Urinary bladder (tissue), 2 donors: Measurements from ENCODE around the gene TMEM119. TPM values are rescaled to one million over a fixed set of nuclear protein-coding genes. Genes with fewer than 3 reads are reported as not detected.

Experiments
- polyA plus RNA-seq: library from polyadenylated mRNA; stranded (reverse); fragments of 200-250 nt; gene quantifications from one replicate; pipeline ENCODE4 v1.2.3, GENCODE V29; 2013
- total RNA-seq: library from RNA; depleted of rRNA; stranded (reverse); fragments of >200 nt; gene quantifications from one replicate; pipeline ENCODE4 v1.2.3, GENCODE V29; 2014
- donor health status: healthy.

The TMEM119 gene
- total and polyA plus RNA-seq, 2 donors: 29.4 to 62.4 TPM

Other genes with a start within 250 kb of the TMEM119 start
- 3.3 TPM for gene FICD, start 82.8 kb downstream of the TMEM119 start, total RNA-seq
- gene FICD, start 82.8 kb downstream of the TMEM119 start, polyA plus RNA-seq: 3.6 TPM
- 60.9 TPM for gene SART3, start 36.9 kb downstream of the TMEM119 start, total RNA-seq
- gene SART3, start 36.9 kb downstream of the TMEM119 start, polyA plus RNA-seq: 29.3 TPM
- gene ISCU, start 35.5 kb downstream of the TMEM119 start, total RNA-seq: 91.3 TPM
- 210 TPM for gene ISCU, start 35.5 kb downstream of the TMEM119 start, polyA plus RNA-seq
- 3.6 TPM for gene SELPLG, start 35.8 kb upstream of the TMEM119 start, total RNA-seq
- gene SELPLG, start 35.8 kb upstream of the TMEM119 start, polyA plus RNA-seq: 9.4 TPM
- 213 TPM for gene CORO1C, start 133.4 kb upstream of the TMEM119 start, total RNA-seq
- 149 TPM for gene CORO1C, start 133.4 kb upstream of the TMEM119 start, polyA plus RNA-seq